Activated T-helper 1 cell treated with anti-CD3 and anti-CD28 coated beads, Interleukin-12 subunit alpha, Interleukin-12 subunit beta, Interleukin-2, Interleukin-4 antibody, amounts not matched to agents 30 ng/mL and 10 ng/mL and 1 ng/mL, durations not matched to agents 14 hours and 24 hours and 36 hours (primary cell): ENCODE results near the gene COL8A2. TPM values are rescaled to one million over a fixed set of nuclear protein-coding genes. Genes with fewer than 3 reads are reported as not detected.
A peak's percentile ranks its signal among the peaks of the same experiment; 100 is the strongest.

ENCODE experiments used
- DNase-seq: peaks from one replicate; pipeline ENCODE4 v3.0.0; 2021; ENCODE audit warnings: low spot score
- H3K27ac Mint-ChIP-seq: one replicate; pipeline ENCODE4 v1.8.0; 2021; ENCODE audit warnings: mild to moderate bottlenecking, mixed read lengths
- H3K27me3 Mint-ChIP-seq: one replicate; pipeline ENCODE4 v1.8.0; 2022; ENCODE audit warnings: mild to moderate bottlenecking, moderate library complexity, mixed read lengths; ENCODE audit not compliant: insufficient read depth
- H3K36me3 Mint-ChIP-seq: one replicate; pipeline ENCODE4 v1.8.0; 2021; ENCODE audit warnings: low read depth, mixed read lengths
- H3K4me1 Mint-ChIP-seq: one replicate; pipeline ENCODE4 v1.8.0; 2021; ENCODE audit warnings: low read depth, mixed read lengths
- H3K4me3 Mint-ChIP-seq: one replicate; pipeline ENCODE4 v1.8.0; 2021; ENCODE audit warnings: mild to moderate bottlenecking, moderate library complexity, mixed read lengths
- H3K9me3 Mint-ChIP-seq: one replicate; pipeline ENCODE4 v1.8.0; 2021; ENCODE audit warnings: mixed read lengths
- intact Hi-C: fragments of 100-400 bp; cut with micrococcal nuclease; formaldehyde crosslinking; loops from one replicate; pipeline ENCODE4 v1.15.1; 2024
- total RNA-seq: library from RNA; stranded (reverse); gene quantifications from 2 replicates; pipeline ENCODE4 v1.2.3, GENCODE V29; 2022

The COL8A2 gene
- total RNA-seq, 1 donor from 2014 or later: 0.08 TPM

- H3K27ac Mint-ChIP-seq: peak overlapping the region; percentile 30
- no peaks in the 10 kb centered on the region for H3K9me3 Mint-ChIP-seq
- peaks cover 8% of the 10 kb centered on the region for H3K27me3 Mint-ChIP-seq
- H3K4me1 Mint-ChIP-seq: peaks cover 12% of the 10 kb centered on the region
- DNase-seq: peak; percentile 19
- intact Hi-C loops: no loop called here
- no peak overlapping the region for H3K4me3 Mint-ChIP-seq
- H3K36me3 Mint-ChIP-seq: no peaks in the 10 kb centered on the region
These were observed 15.9 kb downstream of the COL8A2 start for GRCh38 chr1:36109041-36109679.

- H3K4me1 Mint-ChIP-seq: peaks cover 12% of the 10 kb centered on the region
- H3K4me3 Mint-ChIP-seq: no peak overlapping the region
- H3K27me3 Mint-ChIP-seq: peaks cover 8% of the 10 kb centered on the region
- no peak overlapping the region for H3K27ac Mint-ChIP-seq
- no peaks in the 10 kb centered on the region for H3K36me3 Mint-ChIP-seq
- no peak for DNase-seq
- H3K9me3 Mint-ChIP-seq: no peaks in the 10 kb centered on the region
- intact Hi-C loops: no loop called here
These were observed 16.7 kb downstream of the COL8A2 start for GRCh38 chr1:36108314-36108713.

GRCh38 chr1:36107394-36107793 is 17.6 kb downstream of the COL8A2 start:
- intact Hi-C loops: no loop called here
- no peak for DNase-seq
- no peaks in the 10 kb centered on the region for H3K36me3 Mint-ChIP-seq
- no peak overlapping the region for H3K27ac Mint-ChIP-seq
- H3K27me3 Mint-ChIP-seq: peaks cover 5% of the 10 kb centered on the region
- no peak overlapping the region for H3K4me3 Mint-ChIP-seq
- no peaks in the 10 kb centered on the region for H3K9me3 Mint-ChIP-seq
- peaks cover 12% of the 10 kb centered on the region for H3K4me1 Mint-ChIP-seq

- no peak overlapping the region for H3K27ac Mint-ChIP-seq
- H3K36me3 Mint-ChIP-seq: no peaks in the 10 kb centered on the region
- no peak for DNase-seq
- H3K4me1 Mint-ChIP-seq: peaks cover 9% of the 10 kb centered on the region
- H3K27me3 Mint-ChIP-seq: peaks cover 3% of the 10 kb centered on the region
- H3K9me3 Mint-ChIP-seq: no peaks in the 10 kb centered on the region
- intact Hi-C loops: no loop called here
- no peak overlapping the region for H3K4me3 Mint-ChIP-seq
These were observed 18.8 kb downstream of the COL8A2 start for GRCh38 chr1:36106269-36106668.

- H3K4me3 Mint-ChIP-seq: no peak overlapping the region
- H3K27ac Mint-ChIP-seq: no peak overlapping the region
- no peaks in the 10 kb centered on the region for H3K4me1 Mint-ChIP-seq
- no peaks in the 10 kb centered on the region for H3K9me3 Mint-ChIP-seq
- intact Hi-C loops: no loop called here
- DNase-seq: no peak
- H3K36me3 Mint-ChIP-seq: no peaks in the 10 kb centered on the region
- no peaks in the 10 kb centered on the region for H3K27me3 Mint-ChIP-seq
These were observed 23.5 kb downstream of the COL8A2 start for GRCh38 chr1:36101546-36101945.

GRCh38 chr1:36100376-36100775 is 24.6 kb downstream of the COL8A2 start:
- intact Hi-C loops: no loop called here

GRCh38 chr1:36099681-36100341 is 25.2 kb downstream of the COL8A2 start:
- Mint-ChIP-seq H3K36me3 (no peaks in the 10 kb centered on the region), H3K27me3 (no peaks in the 10 kb centered on the region), H3K27ac (no peak overlapping the region), H3K4me3 (no peak overlapping the region), H3K9me3 (no peaks in the 10 kb centered on the region), H3K4me1 (no peaks in the 10 kb centered on the region)
- intact Hi-C loops: loop anchor here (1.0 kb wide), 5 partner anchors 34 to 320 kb away; partner anchors contain the start of gene TRAPPC3
- DNase-seq: peak; percentile 65

More at GRCh38 chr1:36100376-36100775, 24.6 kb downstream of the COL8A2 start:
- Mint-ChIP-seq H3K4me1 (no peaks in the 10 kb centered on the region), H3K27me3 (no peaks in the 10 kb centered on the region), H3K9me3 (no peaks in the 10 kb centered on the region), H3K4me3 (no peak overlapping the region), H3K27ac (no peak overlapping the region), H3K36me3 (no peaks in the 10 kb centered on the region)
- DNase-seq: no peak

GRCh38 chr1:36098650-36099365 is 26.2 kb downstream of the COL8A2 start:
- Mint-ChIP-seq H3K36me3 (no peaks in the 10 kb centered on the region), H3K9me3 (no peaks in the 10 kb centered on the region), H3K4me1 (no peaks in the 10 kb centered on the region), H3K27me3 (no peaks in the 10 kb centered on the region), H3K27ac (no peak overlapping the region), H3K4me3 (no peak overlapping the region)
- no peak for DNase-seq
- intact Hi-C loops: loop anchor here (1.0 kb wide), 5 partner anchors 35 to 321 kb away; partner anchors contain the start of gene TRAPPC3

- H3K4me1 Mint-ChIP-seq: no peaks in the 10 kb centered on the region
- intact Hi-C loops: no loop called here
- no peak overlapping the region for H3K27ac Mint-ChIP-seq
- peaks cover 4% of the 10 kb centered on the region for H3K36me3 Mint-ChIP-seq
- H3K4me3 Mint-ChIP-seq: no peak overlapping the region
- H3K9me3 Mint-ChIP-seq: no peaks in the 10 kb centered on the region
- no peak for DNase-seq
- H3K27me3 Mint-ChIP-seq: no peaks in the 10 kb centered on the region
These were observed 27.1 kb downstream of the COL8A2 start for GRCh38 chr1:36097693-36098585.

- H3K27ac Mint-ChIP-seq: peak overlapping the region; percentile 12
These were observed 28.3 kb downstream of the COL8A2 start for GRCh38 chr1:36096500-36097432.

GRCh38 chr1:36095760-36096405 is 29.1 kb downstream of the COL8A2 start:
- H3K4me1 Mint-ChIP-seq: peaks cover 9% of the 10 kb centered on the region
- intact Hi-C loops: no loop called here
- H3K36me3 Mint-ChIP-seq: peaks cover 16% of the 10 kb centered on the region
- H3K27ac Mint-ChIP-seq: no peak overlapping the region
- DNase-seq: no peak
- H3K27me3 Mint-ChIP-seq: no peaks in the 10 kb centered on the region
- H3K9me3 Mint-ChIP-seq: no peaks in the 10 kb centered on the region
- H3K4me3 Mint-ChIP-seq: no peak overlapping the region

More at GRCh38 chr1:36096500-36097432, 28.3 kb downstream of the COL8A2 start:
- no peaks in the 10 kb centered on the region for H3K9me3 Mint-ChIP-seq
- H3K4me3 Mint-ChIP-seq: no peak overlapping the region
- no peaks in the 10 kb centered on the region for H3K27me3 Mint-ChIP-seq
- H3K4me1 Mint-ChIP-seq: no peaks in the 10 kb centered on the region
- peaks cover 13% of the 10 kb centered on the region for H3K36me3 Mint-ChIP-seq
- intact Hi-C loops: no loop called here
- DNase-seq: no peak
